Measurements from ENCODE around the gene TSSC4. TPM values are rescaled to one million over a fixed set of nuclear protein-coding genes. Genes with fewer than 3 reads are reported as not detected.

Gene TSSC4
- total RNA-seq, 8 experiments from 2014 or later: 34.1 to 51.2 (median 42.6) TPM

- ATAC-seq (replicated peaks in 6 of 8): no peak
- in situ Hi-C loops (cut with MboI; ENCODE audit: low pct_unique_long_range_greater_than_20kb in 2 of 9, low sequenced_read_pairs in 9 of 9, unreplicated experiment in 9 of 9): loop anchor here in 2 of 9 experiments (25.0 kb wide), 2 partner anchors 261 to 439 kb away; partner anchors contain the start of gene CDKN1C (in 1 of the 2)
These were observed 47.6 kb downstream of the TSSC4 start for GRCh38 chr11:2447951-2448650.

GRCh38 chr11:2448661-2449547 lies 48.4 kb downstream of the TSSC4 start:
- H3K4me3 ChIP-seq: no peak overlapping the region
- in situ Hi-C loops (cut with MboI; ENCODE audit: low pct_unique_long_range_greater_than_20kb in 2 of 9, low sequenced_read_pairs in 9 of 9, unreplicated experiment in 9 of 9): loop anchor here in 2 of 9 experiments (25.0 kb wide), 2 partner anchors 262 to 438 kb away; partner anchors contain the start of gene CDKN1C (in 1 of the 2)
- no peak for ATAC-seq (replicated peaks in 6 of 8)

More at GRCh38 chr11:2447951-2448650, 47.6 kb downstream of the TSSC4 start:
- Histone ChIP-seq H3K4me3 (no peak overlapping the region), H3K4me1 (replicated peaks in 1 of 2) (no peaks in the 10 kb centered on the region), H3K27ac (no peak overlapping the region)
- 33 to 60% (median 60%) methylated on average over 1 to 3 of the region's 10 CpGs; no CpG with 5 or more reads in 7 of the 10 experiments for WGBS, 10 experiments

GRCh38 chr11:2449548-2450320 lies 49.2 kb downstream of the TSSC4 start:
- 20 to 90% (median 50%) methylated on average over 2 to 6 of the region's 26 CpGs; no CpG with 5 or more reads in 5 of the 10 experiments for WGBS, 10 experiments
- in situ Hi-C loops (cut with MboI; ENCODE audit: low pct_unique_long_range_greater_than_20kb in 2 of 9, low sequenced_read_pairs in 9 of 9, unreplicated experiment in 9 of 9): loop anchor here in 2 of 9 experiments (25.0 kb wide), 2 partner anchors 262 to 438 kb away; partner anchors contain the start of gene CDKN1C (in 1 of the 2)

More at GRCh38 chr11:2448661-2449547, 48.4 kb downstream of the TSSC4 start:
- H3K27ac ChIP-seq: no peak overlapping the region
- no peaks in the 10 kb centered on the region for H3K4me1 ChIP-seq (replicated peaks in 1 of 2)
- WGBS, 10 experiments: 4 to 83% (median 59%) methylated on average over 1 to 5 of the region's 21 CpGs; no CpG with 5 or more reads in 5 of the 10 experiments

GRCh38 chr11:2450321-2451041 lies 49.9 kb downstream of the TSSC4 start:
- ATAC-seq (replicated peaks in 6 of 8): no peak
- H3K4me3 ChIP-seq: no peak overlapping the region
- no peaks in the 10 kb centered on the region for H3K4me1 ChIP-seq (replicated peaks in 1 of 2)
- WGBS, 10 experiments: 0 to 90% (median 20%) methylated on average over 1 to 8 of the region's 19 CpGs; no CpG with 5 or more reads in 5 of the 10 experiments
- in situ Hi-C loops (cut with MboI; ENCODE audit: low pct_unique_long_range_greater_than_20kb in 2 of 9, low sequenced_read_pairs in 9 of 9, unreplicated experiment in 9 of 9): no loop called here
- no peak overlapping the region for H3K27ac ChIP-seq

More at GRCh38 chr11:2449548-2450320, 49.2 kb downstream of the TSSC4 start:
- H3K27ac ChIP-seq: no peak overlapping the region
- no peak for ATAC-seq (replicated peaks in 6 of 8)
- H3K4me3 ChIP-seq: no peak overlapping the region
- H3K4me1 ChIP-seq (replicated peaks in 1 of 2): no peaks in the 10 kb centered on the region

GRCh38 chr11:2451336-2451735 lies 50.8 kb downstream of the TSSC4 start:
- in situ Hi-C loops (cut with MboI; ENCODE audit: low pct_unique_long_range_greater_than_20kb in 2 of 9, low sequenced_read_pairs in 9 of 9, unreplicated experiment in 9 of 9): no loop called here
- H3K4me3 ChIP-seq: no peak overlapping the region
- no peak overlapping the region for H3K27ac ChIP-seq
- no peak for ATAC-seq (replicated peaks in 6 of 8)
- WGBS, 10 experiments: 40 to 93% (median 82%) methylated on average over 1 to 9 of the region's 15 CpGs; no CpG with 5 or more reads in 3 of the 10 experiments
- H3K4me1 ChIP-seq (replicated peaks in 1 of 2): no peaks in the 10 kb centered on the region

- 20 to 67% methylated on average over 1 to 2 of the region's 6 CpGs; no CpG with 5 or more reads in 8 of the 10 experiments for WGBS, 10 experiments
- in situ Hi-C loops (cut with MboI; ENCODE audit: low pct_unique_long_range_greater_than_20kb in 2 of 9, low sequenced_read_pairs in 9 of 9, unreplicated experiment in 9 of 9): no loop called here
- ATAC-seq (replicated peaks in 6 of 8): no peak
- no peak overlapping the region for H3K4me3 ChIP-seq
- H3K27ac ChIP-seq: no peak overlapping the region
- no peaks in the 10 kb centered on the region for H3K4me1 ChIP-seq (replicated peaks in 1 of 2)
These were observed 51.4 kb downstream of the TSSC4 start for GRCh38 chr11:2451916-2452315.

GRCh38 chr11:2452321-2453012 lies 51.9 kb downstream of the TSSC4 start:
- H3K4me1 ChIP-seq (replicated peaks in 1 of 2): no peaks in the 10 kb centered on the region
- in situ Hi-C loops (cut with MboI; ENCODE audit: low pct_unique_long_range_greater_than_20kb in 2 of 9, low sequenced_read_pairs in 9 of 9, unreplicated experiment in 9 of 9): no loop called here
- no peak overlapping the region for H3K4me3 ChIP-seq
- 0 to 81% (median 13%) methylated on average over 1 to 12 of the region's 20 CpGs; no CpG with 5 or more reads in 2 of the 10 experiments for WGBS, 10 experiments
- ATAC-seq (replicated peaks in 6 of 8): peak in 5 of 8 experiments; percentile 31 to 74 (median 39)
- H3K27ac ChIP-seq: no peak overlapping the region

GRCh38 chr11:2453436-2453835 lies 52.9 kb downstream of the TSSC4 start:
- ATAC-seq (replicated peaks in 6 of 8): no peak
- Histone ChIP-seq H3K27ac (no peak overlapping the region), H3K4me3 (no peak overlapping the region), H3K4me1 (replicated peaks in 1 of 2) (no peaks in the 10 kb centered on the region)
- 0 to 100% (median 80%) methylated on average over 1 to 2 of the region's 5 CpGs; no CpG with 5 or more reads in 3 of the 10 experiments for WGBS, 10 experiments
- in situ Hi-C loops (cut with MboI; ENCODE audit: low pct_unique_long_range_greater_than_20kb in 2 of 9, low sequenced_read_pairs in 9 of 9, unreplicated experiment in 9 of 9): no loop called here

Other genes starting within 250 kb of the TSSC4 start
- not detected for gene INS, start 239.5 kb upstream of the TSSC4 start, total RNA-seq
- gene TH, start 228.9 kb upstream of the TSSC4 start, total RNA-seq: 1 to 10 TPM in 2 of 8 experiments, under 1 TPM in 5, not detected in 1; 0.50 to 2.2 (median 0.60) TPM
- gene ASCL2, start 130.2 kb upstream of the TSSC4 start, total RNA-seq: under 1 TPM in 5 of 8 experiments, not detected in 3; 0.11 to 0.76 (median 0.45) TPM
- 1 to 10 TPM in 1 of 8 experiments, under 1 TPM in 5, not detected in 2; 0.08 to 1.8 (median 0.38) TPM for gene C11orf21, start 98.8 kb upstream of the TSSC4 start, total RNA-seq
- 1 to 10 TPM in 2 of 8 experiments, under 1 TPM in 6; 0.05 to 1.2 (median 0.53) TPM for gene TSPAN32, start 98.7 kb upstream of the TSSC4 start, total RNA-seq
- 100 to 1,000 TPM in 4 of 8 experiments, 10 to 100 TPM in 4; 44.8 to 383 (median 165) TPM for gene CD81, start 23.4 kb upstream of the TSSC4 start, total RNA-seq
- gene TRPM5, start 43.8 kb downstream of the TSSC4 start, total RNA-seq: under 1 TPM in 6 of 8 experiments, not detected in 2; 0.05 to 0.23 (median 0.15) TPM
- gene KCNQ1, start 44.3 kb downstream of the TSSC4 start, total RNA-seq: under 1 TPM in 6 of 8 experiments, not detected in 2; 0.04 to 0.66 (median 0.20) TPM